Sigmoid colon (tissue), 4 donors: ENCODE measurements around the gene TNFAIP2.

ENCODE experiments used
- CTCF ChIP-seq, 4 experiments: fragments of 450-650 bp in 3 of 4; fragments of 200-600 bp in 1 of 4; IDR thresholded peaks; one replicate each; pipeline ENCODE4 v1.5.1; 2016 to 2019; ENCODE audit warnings: antibody characterized with exemption in 4 of 4, mild to moderate bottlenecking in 3 of 4, moderate library complexity in 2 of 4
- EP300 ChIP-seq, 4 donors: sonication (generic); formaldehyde crosslinking; IDR thresholded peaks; one replicate each; pipeline ENCODE4 v1.6.1; 2017; ENCODE audit warnings: antibody characterized with exemption in 4 of 4
- POLR2A ChIP-seq, 2 donors: fragments of 450-650 bp; IDR thresholded peaks; one replicate each; pipeline ENCODE4 v1.6.1; 2016; ENCODE audit warnings: antibody characterized with exemption in 2 of 2, mild to moderate bottlenecking in 2 of 2, moderate library complexity in 2 of 2
- POLR2AphosphoS5 ChIP-seq, 4 donors: sonication (generic); formaldehyde crosslinking; IDR thresholded peaks; one replicate each; pipeline ENCODE4 v1.6.1; 2017; ENCODE audit warnings: antibody characterized with exemption in 4 of 4

GRCh38 chr14:103138301-103139131, 15.3 kb downstream of the TNFAIP2 start:
- TF ChIP-seq POLR2A (IDR thresholded peaks at IDR 0.05): no peak
- no peak for TF ChIP-seq CTCF (IDR thresholded peaks at IDR 0.05)
- TF ChIP-seq POLR2AphosphoS5 (IDR thresholded peaks at IDR 0.05): no peak
- no peak for TF ChIP-seq EP300 (IDR thresholded peaks at IDR 0.05)
